GOT3 (cell line): ENCODE results near the gene SPATC1L.
"Not testable (repeated sequence)": the region's sequence is repeated elsewhere in the genome, so short reads cannot be mapped to it uniquely, and the experiment has no call there.

Experiments used
- DNase-seq: peaks from one replicate; lab custom pipeline; 2025; ENCODE audit warnings: mixed read lengths; lab: John Stamatoyannopoulos, UW

Gene SPATC1L

DNA sequence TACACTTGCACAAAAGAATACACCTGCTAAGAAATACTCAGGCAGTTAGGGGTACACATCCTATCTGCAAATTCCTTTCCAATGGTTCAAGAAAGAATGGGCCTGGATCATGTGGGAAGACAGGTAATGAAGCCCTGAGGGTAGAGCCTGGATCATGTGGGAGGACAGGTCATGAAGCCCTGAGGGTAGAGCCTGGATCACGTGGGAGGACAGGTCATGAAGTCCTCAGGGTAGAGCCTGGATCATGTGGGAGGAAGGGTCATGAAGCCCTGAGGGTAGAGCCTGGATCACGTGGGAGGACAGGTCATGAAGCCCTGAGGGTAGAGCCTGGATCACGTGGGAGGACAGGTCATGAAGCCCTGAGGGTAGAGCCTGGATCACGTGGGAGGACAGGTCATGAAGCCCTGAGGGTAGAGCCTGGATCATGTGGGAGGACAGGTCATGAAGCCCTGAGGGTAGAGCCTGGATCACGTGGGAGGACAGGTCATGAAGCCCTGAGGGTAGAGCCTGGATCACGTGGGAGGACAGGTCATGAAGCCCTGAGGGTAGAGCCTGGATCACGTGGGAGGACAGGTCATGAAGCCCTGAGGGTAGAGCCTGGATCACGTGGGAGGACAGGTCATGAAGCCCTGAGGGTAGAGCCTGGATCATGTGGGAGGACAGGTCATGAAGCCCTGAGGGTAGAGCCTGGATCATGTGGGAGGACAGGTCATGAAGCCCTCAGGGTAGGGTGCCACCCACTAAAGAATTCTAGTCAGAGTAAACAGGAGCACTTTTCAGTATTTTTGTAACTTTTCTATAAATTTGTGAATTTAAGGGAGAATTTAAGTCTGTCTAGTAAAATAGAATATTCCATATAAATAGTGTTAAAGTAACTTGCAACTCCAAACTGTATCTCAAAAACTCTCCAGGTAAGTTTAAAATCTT lies 16.9 kb upstream of the SPATC1L start:
- not testable (repeated sequence) for DNase-seq

DNA sequence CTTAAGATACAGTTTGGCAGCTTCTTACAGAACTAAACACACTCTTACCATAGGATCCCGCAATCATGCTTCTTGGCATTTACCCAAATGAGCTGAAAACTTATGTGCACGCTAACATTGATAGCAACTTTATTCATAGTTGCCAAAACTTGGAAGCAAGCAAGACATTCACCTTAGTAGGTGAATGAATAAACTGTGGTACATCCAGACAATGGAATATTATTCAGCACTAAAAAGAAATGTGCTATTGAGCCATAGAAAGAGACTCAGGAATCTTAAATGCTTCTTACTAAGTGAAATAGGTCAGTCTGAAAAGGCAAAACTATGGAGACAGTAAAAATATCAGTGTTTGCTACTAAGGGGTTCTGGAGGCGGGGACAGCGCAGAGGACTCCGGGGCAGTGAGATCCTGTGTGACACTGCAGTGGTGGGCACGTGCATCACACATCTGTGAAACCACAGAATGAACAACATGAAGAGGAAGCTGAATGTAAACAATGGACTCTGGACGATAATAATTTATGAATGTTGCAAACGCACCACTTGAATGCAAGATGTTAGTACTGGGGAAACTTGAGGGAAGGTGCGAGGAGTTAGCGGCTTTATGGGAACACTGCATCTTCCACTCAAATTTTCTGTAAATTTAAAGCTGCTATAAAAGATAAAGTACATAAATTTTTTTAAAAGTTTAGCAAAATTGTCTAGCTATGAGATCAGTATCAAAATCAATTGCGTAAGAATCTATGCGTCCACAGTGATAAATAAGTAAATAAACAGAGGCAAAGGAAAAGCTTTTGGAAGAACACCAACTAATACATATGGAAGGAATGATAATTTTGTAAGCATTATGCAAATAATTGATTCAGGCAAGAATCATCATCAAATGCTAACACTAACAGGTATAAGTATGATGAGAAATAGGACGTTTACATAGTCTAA lies 15.4 kb upstream of the SPATC1L start:
- DNase-seq, result no peak

DNA sequence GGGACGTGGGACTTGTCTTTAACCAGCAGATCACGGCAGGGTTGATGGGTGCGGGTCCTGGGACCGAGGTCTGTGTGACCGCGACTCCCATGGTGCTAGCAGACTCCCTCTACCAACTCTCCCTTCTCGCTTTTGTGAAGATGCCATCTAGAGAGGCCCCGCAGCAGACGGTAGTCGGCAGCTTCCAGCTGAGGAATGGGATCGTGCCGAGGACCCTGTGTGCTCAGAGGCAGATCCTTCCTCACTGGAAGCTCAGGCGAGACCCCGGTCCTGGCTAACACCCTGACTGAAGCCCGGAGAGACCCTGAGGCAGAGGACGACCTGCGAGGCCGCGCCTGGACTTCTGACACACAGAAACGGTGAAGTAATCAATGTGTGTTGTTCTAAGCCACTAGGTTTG lies 12.5 kb upstream of the SPATC1L start:
- DNase-seq, result no peak

DNA sequence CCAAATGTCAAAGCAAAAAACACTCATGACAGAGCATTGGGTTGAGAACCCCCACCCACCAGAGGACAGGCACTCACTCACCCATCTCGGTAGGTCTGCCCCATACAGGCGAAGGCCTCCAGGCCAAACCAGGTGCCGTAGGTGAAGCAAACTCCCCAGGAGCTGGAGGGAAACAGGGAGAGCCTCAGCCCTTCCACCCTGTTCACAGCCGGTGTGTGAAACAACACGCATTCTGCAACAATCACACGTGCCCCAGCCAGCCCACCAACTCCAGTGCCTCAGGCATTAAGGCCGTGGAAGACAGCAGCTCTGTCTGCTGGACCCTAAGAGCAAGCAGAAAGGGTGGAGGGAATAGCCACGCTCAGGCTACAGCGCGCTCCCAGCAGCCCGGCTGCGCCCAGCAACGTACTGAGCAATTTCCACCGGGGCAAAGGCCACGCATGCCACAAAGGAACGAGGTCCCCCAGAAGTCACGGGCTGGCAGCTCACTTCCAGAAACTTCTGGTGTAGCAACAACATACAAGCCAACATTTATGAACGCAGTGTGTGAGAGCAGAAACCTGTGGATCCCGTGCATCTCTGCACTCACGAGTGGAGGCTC lies 11.4 kb upstream of the SPATC1L start:
- no peak for DNase-seq

DNA sequence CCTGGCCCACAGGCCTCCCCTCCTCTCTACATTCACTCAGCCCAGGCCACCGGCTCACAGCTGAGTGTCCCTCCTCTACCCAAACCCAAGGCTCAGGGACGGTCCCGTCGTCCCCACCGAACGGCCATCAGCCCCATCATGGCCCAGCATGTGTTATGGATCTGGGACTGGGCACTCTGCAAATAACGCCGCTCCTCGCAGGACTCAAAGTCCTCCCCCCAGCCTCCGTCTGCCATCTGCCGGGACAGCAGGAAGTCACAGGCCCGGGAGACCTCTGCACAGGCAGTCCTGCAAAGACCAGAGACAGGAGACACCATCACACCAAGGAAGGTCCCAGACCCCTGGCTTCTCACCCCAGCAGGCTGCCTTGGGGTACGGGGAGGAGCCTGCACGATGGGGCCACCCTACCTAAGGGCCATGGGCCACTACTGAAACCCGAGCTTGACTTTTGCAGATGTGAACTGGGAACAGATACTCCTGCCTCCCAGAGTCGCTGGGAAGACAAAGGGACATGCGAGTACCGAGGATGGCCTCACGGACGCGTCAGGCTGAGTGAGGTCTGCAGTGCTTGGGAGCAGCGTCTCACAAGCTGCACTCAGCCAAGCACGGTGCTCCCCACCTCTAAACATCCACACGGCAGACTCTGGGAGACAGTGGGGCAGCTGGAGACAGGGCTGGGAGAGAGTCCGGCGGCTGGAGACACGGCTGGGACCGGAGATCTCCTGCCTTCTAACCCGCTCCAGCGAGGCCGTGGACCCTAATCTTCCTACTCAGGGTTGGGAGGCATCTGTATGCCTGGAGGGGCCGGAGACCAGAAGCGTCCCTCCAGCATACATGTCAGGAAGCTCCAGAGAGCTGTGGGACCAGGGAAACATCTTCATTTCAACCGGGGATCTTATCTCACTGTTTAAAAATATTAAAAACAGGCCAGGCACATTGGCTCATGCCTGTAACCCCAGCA lies 10.4 kb upstream of the SPATC1L start:
- no peak for DNase-seq

DNA sequence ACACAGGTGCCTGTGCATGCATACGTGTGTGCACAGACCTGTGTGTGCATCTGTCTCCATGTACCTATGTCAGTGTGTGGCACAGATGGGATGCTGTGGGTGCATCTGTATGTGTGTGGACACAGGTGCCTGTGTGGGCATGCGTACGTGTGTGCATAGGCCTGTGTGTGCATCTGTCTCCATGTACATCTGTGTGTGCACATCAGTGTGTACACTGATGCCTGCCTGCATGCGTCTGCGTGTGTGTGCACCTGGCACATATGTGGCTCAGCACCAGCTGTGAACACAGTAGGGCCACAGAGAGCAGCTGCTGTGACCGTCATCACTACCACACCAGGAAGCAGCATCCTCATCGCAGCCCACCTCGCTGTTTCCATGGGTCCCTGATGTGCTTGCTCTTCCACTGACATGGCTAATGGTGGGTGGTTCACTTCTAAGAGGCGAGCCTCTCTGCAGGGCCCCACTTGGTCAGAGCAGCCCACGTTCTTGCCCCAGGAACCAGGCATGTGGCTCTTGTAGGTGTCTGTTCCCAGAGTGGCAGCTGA lies 9.6 kb upstream of the SPATC1L start:
- no peak for DNase-seq

DNA sequence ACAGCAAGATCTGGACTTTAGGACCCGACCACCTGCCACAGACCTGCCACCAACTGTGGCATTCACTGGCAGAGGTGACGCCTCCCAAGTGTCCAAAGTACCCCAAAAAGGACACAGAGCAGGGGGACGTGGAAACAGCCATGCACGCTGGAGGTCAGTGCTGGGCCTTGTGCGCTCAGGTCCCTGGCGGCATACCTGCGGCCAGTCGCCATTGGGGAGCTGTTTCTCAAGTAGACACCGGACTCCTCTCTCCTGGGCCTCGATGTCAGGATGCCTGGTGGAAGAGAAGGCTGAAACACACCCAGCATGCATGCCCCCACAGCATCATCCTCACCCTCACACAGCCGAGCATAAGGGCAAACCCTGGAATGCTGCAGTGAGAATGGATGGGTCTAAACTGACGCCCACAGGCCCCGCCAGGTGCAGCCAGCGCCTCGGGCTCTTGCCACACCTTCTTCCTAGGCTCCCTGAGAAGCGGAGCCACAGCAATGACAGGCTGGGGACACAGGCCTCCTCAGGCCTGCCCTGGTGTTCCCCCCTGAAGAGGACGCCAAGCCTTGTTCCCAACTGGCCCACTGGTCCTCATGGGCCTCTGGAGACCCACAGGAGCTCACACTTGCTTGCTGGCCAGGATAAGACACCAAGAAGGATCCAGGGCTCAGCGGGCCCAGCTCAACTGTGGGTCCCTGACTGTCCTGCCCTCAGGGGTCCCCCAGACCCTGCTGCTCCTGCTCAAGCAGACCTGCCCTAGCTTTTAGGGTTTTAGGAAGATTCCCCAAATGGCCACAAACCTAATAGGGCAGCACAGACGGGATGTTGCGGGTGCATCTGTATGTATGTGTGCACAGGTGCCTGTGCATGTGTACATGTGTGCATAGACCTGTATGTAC lies 7.7 kb upstream of the SPATC1L start:
- no peak for DNase-seq

DNA sequence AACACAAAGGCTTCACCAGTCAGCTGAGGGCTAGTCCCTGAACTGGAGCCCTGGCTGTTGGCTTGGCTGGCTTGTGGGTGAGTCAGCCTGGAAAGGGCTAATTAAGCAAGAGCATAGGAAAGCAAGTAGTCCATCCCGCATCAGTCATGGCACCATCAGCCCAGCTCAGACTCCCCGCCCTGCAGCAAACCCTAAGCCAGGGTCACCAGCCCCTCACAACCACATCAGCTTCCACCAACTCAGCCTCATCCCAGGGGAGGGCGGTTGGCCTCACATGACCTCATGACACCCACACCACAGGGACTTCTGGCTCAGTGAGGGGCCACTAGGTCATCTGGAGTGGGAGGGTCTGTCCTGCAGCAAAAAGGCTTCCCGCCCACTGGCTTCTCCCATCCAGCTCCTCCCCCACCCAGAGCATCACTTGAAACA lies 7.0 kb upstream of the SPATC1L start:
- DNase-seq, result no peak

DNA sequence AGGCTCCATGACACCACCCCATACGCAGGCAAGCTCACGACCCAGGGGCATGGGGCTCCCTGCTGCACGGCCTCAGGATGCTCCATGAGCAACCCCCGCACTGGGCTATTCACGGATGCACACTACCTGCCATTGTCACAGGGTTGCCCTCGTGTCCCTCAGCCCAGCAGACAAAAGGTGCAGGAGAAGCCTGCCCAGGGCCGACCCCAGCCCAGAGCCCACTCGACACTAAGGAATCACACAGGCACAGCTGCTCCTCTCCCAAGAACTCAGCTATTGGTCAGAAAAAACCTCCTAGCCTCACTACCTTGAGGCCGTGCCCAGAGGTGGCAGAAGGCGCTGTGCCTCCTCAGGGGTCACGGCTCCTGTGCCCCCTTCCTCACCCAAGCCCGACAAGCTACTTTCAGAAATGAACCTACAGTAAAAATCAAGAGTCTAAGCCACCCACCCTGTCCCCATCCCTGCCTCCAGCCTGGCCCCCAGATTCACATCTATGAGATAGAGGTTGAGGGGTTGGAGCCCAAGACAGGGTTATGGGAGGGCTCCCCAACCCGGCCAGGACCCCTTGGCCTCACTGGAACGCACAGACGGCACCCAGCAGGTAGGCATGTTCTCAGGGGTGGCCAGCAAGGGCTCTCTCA lies 6.4 kb upstream of the SPATC1L start:
- no peak for DNase-seq

DNA sequence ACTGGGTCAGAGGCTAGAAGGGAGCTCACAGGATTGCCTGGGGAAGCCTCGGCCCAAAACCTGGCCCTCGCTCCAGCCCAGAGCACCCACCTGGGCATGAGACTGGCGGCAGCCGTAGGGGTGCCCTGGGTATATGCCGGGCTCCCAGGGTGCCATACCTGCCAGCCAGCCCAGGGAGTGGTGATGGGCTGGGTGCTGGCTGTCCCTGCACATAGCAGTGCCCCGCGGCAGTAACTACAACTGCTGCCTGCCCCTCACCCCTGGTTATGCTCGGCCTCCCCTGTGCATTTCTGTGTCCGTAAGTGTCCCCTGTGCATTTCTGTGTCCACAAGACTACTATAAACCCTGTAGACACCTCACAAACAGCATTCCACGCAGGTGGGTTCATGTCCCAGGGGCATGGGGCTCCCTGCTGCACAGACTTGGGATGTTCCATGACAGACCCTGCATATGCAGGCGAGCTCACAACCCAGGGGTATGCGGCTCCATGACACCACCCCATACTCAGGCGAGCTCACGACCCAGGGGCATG lies 5.8 kb upstream of the SPATC1L start:
- no peak for DNase-seq

DNA sequence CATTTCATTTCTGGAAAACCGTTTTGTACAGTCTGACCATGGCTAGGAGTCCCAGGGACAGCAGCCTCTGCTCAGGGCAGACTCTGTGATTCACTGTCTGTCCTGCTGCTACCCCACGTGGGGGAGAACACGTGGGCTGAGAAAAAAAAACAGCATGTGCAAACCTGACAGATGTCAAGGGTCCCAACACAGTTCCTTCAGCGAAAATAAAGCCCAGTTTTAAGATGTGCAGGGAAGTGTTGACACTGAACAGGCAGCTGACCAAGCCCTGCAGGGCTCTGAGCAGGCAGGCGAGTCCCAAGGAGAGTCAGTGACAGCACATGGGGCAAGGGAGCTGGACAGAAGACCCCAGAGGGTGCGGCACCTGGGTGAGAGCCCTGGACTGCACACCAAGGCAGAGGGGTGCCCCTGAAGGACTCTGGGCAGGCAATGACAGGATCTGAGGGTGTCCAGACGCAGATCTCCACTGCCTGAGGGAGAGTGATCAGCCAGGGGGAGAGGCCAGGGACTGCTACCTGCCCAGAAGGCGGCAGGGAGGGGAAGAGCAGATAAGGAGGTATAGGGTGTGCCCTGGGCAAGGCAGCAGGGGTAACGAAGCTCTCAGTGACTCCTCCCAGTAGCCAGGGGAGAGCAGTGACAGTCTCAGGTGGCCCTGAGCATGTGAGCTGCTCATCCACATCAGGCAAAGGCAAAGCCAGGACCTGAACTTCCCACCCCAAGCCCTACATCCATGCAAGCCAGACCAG lies 5.1 kb upstream of the SPATC1L start:
- DNase-seq, result no peak

DNA sequence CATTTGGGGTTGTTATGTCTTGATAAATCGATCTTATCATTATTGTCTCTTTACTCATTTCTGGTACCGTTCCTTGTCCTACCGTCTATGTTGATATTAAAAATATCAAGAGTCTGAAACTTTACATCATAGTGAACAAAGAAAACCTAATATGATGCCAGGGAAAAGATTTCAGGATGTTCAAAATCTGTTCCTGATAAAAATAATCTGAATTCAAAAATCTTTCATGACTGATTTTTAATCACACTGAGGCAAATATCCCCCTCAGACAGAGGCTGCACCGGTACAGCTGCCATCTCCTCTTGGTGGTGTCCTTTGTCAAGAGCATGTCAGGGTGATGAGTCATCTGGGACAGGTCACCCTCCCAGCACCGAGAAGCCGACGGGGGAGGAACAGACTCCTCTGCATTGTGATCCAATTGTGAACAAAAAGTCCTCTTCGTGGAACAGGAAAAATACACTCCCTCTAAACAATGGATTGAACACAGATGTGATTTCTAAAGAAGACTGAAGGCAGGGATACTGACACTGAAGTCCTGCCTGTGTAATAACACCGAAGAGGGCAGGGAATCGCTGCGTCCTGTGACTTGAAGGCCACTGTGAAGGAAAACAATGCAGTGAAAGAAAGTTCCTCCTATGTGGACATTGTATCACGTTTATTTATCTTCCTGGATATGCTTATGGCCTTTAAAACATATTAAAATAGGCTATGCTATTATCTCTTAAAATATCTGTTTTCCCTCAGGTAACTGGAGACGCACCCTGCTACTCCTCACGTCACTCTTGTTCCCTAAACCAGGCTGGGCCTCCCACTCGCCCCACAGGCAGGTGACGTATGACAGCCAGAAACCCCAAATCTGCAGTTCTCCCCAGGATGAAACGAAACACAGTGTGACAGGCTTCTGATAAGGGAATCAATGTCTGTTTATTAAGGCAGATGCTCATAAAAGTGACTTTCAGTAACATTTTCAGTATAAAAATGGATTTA lies 4.3 kb upstream of the SPATC1L start:
- DNase-seq, result no peak

DNA sequence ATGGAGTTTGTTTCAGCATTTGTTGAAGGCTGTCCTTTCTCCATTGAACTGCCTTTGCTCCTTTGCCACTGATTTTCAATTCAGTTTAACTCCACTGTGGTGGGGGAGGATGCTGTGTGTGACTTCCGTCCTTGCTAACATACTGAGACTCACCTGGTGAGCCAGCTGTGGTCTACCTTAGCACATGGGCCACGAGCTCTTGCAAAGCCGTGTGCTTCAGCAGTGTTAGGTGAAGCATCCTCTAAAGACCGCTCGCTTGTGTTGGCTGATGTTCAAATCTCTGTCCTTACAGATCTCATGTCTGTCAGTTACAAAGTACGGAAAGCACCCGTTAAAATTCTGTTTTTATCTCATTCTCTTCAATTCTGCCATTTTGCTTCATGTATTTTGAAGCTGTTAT lies 3.6 kb upstream of the SPATC1L start:
- no peak for DNase-seq

DNA sequence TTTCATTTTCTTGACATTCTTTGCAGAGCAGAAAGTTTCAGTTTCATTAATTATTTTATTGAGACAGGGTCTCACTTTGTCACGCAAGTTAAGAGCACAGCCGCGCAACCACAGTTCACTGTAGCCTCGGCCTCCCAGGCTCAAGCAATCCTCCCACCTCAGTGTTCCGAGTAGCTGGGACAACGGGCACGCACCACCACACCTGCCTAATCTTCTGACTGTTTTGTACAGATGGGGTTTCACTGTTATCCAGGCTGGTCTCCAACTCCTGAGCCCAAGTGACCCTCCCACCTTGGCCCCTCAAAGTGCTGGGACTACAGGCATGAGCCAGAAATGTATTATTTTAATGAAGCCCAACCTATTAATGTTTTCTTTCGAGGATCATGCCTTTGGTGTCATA lies 3.0 kb upstream of the SPATC1L start:
- DNase-seq, result no peak

DNA sequence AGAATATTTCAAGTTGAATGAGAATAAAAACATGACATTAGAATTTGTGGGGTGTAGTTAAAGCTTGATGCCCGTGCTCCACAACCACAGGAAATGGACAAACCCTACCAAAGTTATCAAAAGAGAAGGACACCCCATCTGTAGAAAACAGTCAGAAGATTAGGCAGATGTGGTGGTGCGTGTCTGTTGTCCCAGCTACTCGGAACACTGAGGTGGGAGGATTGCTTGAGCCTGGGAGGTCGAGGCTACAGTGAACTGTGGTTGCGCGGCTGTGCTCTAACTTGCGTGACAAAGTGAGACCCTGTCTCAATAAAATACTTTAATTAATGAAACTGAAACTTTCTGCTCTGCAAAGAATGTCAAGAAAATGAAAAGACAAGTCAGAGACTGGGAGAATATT lies 1.5 kb upstream of the SPATC1L start:
- no peak for DNase-seq

DNA sequence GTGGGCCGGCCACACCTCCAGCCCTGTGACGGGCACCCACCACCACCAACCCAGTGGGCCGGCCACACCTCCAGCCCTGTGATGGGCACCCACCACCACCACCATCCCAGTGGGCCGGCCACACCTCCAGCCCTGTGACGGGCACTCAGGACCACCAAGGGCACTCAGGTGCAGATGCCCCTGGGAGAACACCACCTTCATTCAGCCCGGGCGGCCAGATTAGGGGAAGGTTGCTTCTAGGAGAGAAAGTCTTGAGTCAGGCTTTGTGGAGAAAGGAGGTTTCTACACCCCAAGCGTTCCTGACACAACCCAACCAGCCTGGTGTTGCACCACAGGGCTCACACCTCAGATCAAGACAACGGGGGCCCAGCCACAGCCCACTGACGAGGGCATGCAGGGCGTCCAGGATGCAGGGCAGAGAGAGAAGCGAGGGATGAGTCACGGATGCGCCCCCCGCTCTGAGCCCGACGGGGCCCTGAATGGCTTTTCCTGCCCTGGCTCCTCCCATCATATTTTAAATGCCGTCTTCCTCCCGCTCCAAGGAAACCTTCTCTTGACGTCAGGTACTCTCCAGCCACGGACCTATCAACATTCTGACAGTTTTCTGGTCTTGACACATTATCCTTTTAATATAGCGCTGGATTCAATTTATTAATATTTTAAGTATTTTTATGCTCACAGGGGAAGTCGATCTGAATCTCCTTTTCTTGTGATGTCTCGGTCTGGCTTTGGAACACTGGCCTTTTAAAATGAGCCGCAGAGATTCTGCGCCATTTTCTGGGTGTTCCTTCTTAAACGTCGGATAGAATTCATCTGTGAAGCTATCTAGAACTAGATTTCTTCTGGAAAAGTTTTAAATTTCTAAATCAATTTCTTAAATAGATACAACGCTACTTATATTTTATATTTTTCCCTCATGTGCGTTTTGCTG lies 631 bp upstream of the SPATC1L start:
- peak; percentile 70 for DNase-seq
